Epidermal melanocyte (primary cell): ENCODE measurements around the gene MYH9.

Source experiments
- DNase-seq: peaks from one replicate; pipeline ENCODE4 v3.0.0; 2011; ENCODE audit warnings: low spot score; ENCODE audit not compliant: insufficient read length

MYH9 gene

DNA sequence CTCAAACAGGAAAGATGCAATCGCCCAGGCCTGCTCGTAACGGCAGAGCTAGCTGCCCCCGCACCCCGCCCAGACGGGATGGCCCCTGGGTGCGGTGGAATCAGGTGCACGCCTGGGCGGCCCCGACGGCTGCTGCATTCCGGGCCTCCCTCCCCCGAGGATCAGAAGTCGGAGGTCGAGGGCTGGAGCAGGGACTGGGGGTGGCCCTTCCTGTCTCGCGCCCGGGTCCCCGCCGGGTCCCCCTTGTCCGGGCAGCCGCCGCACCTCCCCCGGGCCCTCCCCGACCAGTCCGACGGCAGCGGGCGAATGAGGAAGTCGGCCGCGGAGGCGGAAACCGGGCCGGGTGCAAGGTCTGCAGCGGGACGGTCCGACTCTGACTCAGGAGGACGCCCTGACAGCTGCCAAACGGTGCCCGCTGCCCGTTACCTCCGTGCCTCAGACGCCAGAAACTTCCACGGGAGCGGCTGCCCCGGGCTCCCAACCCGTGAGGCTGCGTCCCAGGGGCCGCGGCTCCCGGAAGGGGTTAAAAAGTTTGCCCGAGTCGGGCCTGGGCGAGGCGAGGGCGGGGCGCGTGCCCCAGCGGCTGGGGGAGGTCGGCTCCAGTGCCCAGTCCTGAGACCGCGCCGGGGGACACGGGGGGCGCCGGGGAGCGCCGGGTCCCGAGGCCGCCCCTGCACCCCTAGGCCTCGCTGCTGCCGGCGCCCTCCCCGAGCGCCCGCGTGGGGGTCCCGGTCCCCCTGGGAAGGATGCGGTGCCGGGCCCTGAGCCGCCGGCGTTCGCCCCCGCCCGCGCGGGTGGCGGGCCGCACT is 663 bp downstream of the MYH9 start:
- no peak for DNase-seq

DNA sequence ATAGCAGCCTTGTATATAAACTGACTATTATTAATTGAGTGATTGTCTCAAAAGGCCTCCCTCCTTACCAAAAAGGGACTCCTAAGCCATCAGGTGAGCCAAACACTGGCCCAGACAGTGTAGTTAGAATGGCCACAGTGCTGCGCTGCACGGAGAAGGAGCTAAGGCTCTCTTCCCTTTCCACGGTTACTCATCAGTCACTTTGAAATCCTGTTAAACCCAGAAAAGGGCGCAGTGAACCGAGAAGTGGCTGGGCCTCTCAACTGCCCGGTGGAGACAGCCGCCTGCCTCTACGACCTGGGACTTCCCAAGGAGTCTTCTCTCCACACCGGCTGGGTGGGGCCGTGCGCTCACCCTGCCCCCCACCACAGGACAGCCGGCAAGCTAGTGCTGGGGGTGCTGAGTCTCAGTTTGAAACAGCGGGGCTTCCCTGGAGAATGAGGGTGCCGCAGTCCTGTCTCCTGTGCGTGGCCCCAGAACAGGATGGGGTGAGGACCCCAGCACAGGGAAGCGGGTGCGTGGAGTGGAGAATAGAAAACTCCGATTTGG is 1.3 kb downstream of the MYH9 start:
- DNase-seq: no peak

DNA sequence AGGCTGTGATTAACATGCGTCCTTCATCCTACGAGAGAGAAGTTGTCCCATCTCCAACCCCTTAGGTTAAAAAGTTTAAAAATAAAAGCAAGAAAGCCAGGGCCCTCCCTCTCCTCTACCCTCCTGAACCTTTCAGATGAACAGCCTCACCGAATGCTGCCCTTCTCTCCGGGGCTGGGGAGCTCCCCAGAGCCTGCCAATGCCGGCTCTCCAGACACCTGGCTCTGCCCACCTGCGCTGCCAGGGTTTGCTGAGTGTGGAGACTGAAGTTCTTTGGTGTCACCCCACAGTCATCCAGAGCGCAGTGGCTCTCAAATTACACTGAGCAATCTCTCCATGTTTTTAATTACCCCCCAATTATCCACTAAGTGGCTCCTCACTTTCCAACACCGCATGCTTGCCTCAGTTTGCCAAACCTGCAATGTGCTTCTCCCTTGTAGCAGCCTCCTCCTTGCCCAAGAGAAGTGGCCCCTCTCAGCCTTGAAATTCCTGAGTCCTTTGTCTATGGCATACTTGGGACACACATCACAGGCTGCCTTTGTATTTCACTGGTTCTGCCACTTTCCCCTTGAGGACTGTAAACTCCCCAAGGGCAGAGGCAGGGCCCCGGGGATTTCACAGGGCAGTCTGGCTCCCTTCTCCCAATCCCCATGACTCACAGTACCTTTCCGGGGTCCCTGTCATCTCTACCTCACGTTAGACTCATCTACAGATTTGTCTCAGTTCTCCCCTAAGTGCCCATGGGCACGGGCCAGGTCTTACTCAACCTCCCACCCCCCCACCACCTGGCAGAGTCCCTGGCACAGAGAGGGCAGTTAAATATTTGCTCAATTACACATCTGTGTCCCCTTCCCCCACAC is 2.0 kb downstream of the MYH9 start:
- DNase-seq: no peak

DNA sequence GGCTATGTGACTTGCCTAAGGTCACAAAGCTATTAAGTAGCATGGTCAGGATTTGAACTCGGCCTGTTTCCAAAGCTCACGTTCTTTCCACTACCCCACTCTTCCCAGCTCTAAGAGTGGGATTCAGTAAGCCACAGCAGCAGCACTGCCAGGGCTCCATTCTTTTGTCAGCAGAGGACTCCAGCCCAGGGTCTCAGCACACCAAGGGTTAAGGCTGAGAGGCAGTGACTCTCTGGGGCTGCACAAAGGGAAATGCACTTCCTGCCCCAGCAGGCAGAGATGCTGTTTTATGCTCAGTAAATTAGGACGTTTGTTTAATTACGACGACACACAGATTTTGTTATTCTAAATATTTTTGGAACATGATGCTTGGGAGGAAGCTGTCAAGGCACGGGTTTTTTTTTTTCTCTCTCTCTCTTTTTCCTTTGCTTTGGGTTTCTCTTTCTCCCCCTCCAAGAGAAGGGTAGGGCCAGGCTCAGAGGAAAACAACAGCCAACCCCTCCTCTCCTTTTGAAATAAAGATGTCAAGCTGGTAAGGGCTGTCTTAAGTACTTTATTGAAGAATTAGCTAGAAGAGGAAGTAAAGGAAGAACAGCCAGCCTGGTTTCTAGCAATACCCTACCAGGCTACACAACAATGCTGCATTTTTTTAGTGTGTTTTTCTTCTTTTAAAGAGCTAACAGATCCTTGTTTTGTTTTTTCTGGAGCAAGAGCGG is 2.8 kb downstream of the MYH9 start:
- DNase-seq: peak; percentile 60

DNA sequence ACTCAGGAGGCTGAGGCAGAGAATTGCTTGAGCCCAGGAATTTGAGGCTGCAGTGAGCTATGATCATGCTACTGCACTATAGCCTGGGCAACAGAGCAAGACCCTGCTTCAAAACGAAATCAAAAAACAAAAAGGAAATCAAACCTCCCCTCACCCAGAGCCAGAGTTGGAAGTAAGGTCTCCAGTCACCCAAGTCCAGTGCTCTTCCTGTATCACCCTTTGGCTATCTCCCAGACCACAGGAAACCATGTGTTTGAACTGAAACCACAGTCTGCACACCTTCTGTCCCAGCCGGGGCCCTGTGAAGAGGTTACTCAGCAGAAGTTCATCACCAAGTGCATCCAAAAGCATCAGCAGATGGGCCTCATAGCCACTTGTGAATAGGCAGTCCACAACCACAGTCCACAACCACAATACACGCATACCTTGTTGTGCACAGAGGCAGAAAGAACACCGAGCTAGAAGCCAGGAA is 4.6 kb downstream of the MYH9 start:
- DNase-seq: no peak

DNA sequence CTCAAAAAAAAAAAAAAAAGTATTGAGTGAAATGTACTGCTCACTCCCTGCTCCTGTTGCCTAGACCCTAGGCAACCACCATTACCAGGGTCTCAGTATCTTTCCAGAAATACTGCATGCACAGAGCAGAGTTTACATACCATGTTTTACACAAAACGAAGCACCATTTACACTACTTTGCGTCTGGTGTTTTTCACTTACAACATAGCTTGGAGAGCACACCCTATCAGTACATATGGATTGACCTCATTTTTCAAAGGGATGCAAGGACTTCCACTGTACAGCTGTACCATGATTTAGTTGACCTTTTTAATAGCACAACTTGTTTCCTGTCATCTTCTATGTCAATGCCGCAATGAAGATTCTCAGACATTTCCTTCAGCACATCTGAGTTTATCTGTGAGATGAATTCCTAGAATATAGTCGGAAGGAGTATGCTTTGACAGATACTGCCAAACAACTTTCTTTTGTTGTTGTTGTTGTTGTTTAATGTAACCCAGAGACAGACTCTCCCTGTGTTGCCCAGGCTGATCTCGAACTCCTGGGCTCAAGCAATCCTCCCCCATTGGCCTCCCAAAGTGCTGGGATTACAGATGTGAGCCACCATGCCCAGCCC is 6.1 kb downstream of the MYH9 start:
- no peak for DNase-seq

DNA sequence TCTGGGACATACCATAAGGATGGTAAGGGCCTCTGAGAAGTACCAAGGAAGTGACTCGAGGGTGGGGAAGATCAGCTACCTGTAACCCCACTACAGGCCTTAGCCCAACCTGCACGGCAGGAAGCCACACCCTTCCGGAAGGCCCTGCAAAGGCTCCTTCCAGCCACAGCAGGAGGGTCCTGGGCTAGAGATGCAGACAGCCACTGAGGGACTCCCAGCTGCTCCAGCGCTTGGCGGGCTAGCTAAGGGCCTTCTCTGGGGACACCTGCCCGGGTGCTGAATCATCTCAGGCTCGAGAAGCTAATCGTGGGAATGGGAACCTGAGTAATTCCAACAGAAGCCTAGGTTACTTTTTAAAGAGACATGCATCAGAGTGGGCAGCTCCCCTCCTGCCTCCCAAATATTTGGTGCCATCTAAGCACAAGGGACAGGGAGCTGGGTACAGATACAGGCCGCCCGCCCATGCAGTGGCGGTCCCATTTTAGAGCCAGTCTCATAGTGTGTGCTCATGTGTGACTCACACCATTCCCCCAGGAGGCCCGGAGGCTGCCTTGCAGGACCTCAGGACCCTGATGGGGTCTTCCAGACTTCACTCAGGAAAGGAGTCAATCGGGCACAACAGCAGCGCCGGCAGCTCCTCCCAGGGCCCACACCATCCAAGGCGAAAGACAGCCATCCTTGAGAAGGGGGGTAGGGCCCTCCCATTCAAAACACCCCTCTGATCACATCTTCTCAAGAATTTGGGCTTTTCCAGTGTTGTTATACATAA is 8.0 kb downstream of the MYH9 start:
- peak; percentile 11 for DNase-seq

DNA sequence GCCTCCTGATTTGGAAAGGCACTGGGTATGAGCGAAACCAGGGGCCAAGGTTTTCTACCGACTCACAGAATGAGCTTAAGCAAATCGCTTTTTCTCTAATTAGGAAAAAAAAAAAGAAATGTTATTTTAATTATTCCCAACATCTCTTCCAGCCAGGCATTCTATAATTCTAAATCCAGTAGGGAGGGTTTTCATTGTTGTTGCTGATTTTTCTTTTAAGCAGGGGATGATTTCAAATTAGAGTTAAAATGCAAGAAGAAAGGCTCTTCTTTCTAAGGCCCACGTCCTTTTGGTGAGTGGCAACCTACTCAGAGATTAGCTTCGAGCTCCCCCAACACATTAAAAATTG is 8.9 kb downstream of the MYH9 start:
- DNase-seq: no peak

DNA sequence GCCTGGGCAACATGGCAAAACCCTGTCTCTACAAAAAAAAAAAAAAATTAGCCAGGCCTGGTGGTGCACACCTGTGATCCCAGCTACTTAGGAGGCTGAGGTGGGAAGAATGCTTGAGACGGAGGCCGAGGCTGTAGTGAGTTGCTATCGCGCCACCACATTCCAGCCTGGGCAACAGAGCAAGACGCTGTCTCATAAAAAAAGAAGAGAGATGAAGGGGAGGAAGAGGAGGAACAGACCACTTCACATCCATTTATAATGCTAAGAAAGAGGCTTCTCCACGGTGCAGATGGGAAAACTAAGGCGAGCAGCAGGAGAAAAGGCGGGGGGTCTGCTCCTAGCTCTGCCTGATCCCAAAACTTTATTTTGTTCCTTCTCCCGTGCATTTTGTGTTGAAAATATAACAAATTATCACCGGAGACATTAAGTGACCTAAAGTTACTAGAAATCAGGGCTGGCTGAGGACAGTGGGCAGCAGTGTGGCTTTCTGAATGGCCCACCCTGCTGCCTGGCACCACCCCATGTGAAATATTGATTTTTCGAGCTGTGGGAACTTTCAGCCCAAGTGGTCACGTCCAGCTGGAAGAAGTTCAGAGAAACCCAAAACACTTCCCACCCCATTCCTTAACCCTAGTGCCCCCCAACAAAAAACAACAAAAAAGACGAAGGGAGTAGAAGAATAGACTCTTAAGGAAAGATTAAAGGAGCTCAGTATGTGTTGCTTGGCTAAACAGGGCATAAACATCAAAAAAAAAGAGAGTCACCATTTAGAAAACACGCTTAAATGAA is 9.5 kb downstream of the MYH9 start:
- DNase-seq: peak; percentile 17

DNA sequence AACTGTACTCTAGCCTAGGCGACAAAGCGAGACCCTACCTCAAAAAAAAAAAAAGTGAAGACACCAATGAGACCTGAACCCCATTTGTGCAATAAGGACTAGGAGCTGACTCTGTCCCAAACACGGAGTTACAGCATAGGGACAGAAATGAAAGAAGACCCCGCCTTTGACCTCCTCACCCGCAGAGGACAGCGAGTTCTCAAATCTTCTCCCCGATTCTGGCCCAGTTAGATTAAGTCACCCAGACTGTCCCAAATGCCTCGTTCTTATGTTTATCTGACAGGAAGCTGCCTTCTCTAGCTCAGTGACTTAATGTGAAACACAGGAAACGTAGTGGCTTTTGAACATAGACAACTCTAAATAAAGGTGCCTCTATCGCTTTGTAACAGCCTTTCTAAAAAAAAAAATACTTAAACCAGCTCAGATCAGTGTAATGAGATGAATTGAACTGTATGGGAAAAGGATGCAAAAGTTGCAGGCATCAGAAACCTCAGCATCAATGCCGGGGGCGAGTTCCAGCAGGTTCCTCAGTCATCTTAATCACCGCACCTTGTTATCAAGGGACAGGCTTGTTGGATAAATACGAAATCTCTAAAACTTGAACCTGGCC is 10.6 kb downstream of the MYH9 start:
- DNase-seq: peak; percentile 8

DNA sequence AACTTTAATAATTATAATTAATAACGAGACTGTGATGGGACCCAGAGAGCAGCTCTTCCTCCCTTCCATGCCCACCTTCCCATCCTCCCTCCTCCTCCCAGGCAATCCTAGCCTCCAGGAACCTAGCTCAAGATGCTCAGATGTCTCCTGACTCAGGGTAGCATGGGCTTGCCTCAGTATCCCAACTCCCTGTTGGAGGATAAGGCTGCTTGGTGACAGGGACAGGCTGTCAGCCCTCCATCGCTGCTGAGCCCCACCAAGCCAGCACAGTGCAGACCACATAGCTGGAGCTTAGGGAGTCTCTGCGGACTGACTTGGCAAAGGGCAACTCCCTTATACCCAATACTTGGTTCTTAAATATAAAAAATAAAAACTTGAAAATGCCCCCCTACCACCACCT is 11.5 kb downstream of the MYH9 start:
- peak; percentile 1 for DNase-seq

DNA sequence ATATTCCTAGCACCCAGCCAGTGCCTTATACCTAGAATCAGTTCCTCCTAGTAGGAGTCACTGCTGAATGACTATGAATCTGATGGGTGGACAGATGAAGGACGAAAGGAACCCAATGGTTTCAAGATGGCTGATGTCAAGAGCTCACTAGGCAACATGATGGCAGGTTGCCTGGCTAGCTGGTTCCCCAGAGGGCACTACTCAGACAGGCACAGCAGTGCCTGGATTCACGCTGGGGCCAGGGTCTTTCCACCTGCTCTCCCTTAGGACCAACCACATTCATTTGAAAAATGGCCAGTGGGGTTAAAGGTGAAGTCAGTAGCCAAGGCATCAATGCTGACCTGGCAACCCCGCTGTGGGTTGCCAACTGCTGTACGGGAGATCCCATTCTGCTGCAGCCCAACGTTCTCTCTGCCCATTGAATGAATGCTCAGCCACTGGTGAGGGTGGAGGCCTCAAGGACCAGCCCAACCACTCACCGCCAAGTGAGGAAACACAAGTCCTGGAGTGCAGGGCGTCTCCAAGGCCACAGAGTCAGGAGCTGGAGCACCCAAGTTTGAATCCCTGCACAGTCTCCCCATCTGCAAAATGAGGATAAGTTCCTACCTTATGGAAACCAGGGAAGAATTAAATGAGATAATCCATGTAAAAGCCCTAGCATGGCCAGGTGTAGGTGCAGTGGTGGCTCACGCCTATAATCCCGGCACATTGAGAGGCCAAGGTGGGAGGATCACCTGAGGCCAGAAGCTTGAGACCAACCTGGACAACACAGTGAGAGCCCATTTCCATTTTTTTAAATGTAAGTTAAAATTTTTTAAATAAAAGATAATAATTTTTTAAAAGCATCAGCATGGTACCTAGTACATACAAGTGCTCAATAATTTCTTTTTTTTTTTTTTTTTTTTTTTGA is 12.4 kb downstream of the MYH9 start:
- DNase-seq: peak; percentile 5

DNA sequence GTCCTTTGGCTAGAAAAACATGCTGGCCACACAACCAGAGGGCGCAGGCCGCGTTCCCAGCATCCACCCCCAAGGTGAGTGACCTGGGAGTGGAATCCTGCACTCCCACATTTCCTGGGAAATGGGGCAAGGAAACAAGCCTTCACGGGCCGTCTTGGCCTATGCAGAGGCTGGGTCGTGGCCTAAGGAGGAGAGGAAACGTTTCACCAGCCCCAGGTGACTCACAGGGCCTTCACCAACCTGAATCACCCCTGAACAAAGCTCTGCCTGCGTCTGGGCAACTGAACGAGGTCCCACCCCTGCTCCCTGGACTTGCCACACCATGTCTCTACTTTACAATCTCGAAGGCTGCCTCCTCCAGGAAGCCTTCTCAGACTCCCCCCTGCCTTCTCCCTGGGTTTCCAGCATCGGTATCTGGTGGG is 13.2 kb downstream of the MYH9 start:
- peak; percentile 4 for DNase-seq

DNA sequence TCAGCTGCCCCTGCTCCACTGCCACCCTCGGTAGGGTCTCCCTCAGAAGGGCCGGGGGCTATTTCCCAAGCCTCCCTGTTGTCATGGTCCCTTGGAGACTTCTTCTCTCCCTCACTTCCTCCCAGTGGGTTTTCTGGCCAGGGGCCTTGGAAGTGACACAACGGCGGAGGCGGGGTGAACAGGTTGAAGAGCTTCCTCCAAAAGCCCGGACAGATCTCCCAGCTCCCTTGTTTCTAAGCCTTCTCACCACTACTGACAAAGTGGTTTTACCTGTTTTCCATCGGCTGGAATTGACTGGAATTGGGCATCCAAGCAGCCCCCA is 14.5 kb downstream of the MYH9 start:
- no peak for DNase-seq

DNA sequence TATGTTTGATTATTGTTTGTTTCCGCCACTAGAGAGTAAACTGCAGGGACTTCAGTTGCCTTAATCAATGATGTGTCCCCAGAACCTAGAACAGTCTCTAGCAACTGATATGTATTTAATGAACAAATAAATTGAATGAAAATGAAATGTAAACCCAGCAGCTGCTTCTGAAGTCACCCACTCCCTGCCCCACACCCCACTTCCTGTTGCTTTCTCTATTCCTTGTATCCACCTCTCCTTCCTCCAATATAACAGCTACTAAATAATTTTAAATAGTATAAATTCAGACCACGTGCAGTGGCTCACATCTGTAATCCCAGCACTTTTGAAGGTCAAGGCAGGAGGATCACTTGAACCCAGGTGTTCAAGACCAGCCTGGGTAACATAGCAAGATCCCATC is 15.8 kb downstream of the MYH9 start:
- DNase-seq: no peak

DNA sequence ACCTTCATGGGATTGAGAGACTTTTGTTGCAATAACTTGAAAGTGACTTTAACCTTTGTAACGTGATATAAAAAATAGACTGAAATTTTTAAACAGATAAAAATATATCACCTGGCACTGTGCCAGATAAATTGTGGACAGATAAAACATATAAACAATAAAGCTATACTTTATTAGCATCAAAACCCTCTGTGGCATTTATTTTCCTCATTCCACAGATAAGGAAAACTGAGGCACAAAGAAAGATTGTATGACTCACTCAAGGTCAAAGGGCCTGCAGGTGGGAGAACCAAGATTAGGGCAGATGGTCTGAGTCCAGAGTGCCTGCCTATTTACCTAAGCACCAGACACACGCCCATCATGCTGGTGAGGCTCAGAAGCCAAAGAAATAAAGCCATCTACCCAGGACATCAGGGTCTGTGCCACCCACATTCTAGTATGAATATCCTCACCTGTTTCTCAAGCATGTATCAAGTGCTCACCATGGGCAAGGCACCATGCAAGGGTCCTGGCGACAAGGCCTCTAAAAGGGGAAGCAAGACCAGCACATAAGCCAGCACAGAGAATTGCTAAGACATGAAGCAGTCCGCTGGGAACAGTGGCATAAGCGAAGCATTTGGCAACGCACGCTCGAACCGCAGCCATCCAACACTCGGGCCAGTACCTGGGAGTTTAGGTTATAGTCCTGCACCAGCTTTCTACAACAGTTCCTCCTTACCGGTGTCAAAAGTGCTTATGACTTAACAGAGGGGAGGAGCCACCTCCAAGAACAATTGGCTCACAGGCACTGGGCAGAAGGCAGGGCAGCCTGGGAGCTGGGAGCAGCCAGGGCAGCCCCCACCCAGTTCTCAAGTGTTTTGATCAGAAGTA is 17.6 kb downstream of the MYH9 start:
- no peak for DNase-seq
